Heart left ventricle (tissue), 16 donors: ENCODE results near the gene NPY4R2. TPM values are rescaled to one million over a fixed set of nuclear protein-coding genes. Genes with fewer than 3 reads are reported as not detected.
"Not testable (repeated sequence)": the region's sequence is repeated elsewhere in the genome, so short reads cannot be mapped to it uniquely, and the experiment has no call there.

Source experiments
- ATAC-seq, 4 donors: fragments of 200-7000 bp; cut with Tn5 transposase; one replicate each; pipeline ENCODE4 v1.9.1; 2020 to 2022; ENCODE audit warnings: moderate library complexity in 4 of 4, mild to moderate bottlenecking in 3 of 4, moderate number of reproducible peaks in 1 of 4
- DNase-seq, 5 donors: peaks; one replicate each; pipeline ENCODE4 v3.0.0-alpha.2; 2020
- H3K27ac ChIP-seq, 12 donors: fragments of 200-600 bp; sonication (generic) in 4 of 12; one replicate each; pipeline versions ENCODE4 v1.5.0 to v1.8.0; 2016 to 2022; ENCODE audit warnings: mild to moderate bottlenecking in 2 of 12
- H3K27me3 ChIP-seq, 9 donors: fragments of 200-600 bp; sonication (generic) in 2 of 9; one replicate each; pipeline versions ENCODE4 v1.5.1 to v1.8.0; 2016 to 2022; ENCODE audit warnings: mild to moderate bottlenecking in 3 of 9
- H3K36me3 ChIP-seq, 9 donors: fragments of 200-600 bp; sonication (generic) in 2 of 9; one replicate each; pipeline versions ENCODE4 v1.5.0 to v1.8.0; 2018 to 2022; ENCODE audit warnings: mild to moderate bottlenecking in 2 of 9
- H3K4me1 ChIP-seq, 12 donors: fragments of 200-600 bp; sonication (generic) in 4 of 12; one replicate each; pipeline versions ENCODE4 v1.5.0 to v1.8.0; 2016 to 2022; ENCODE audit warnings: mild to moderate bottlenecking in 3 of 12
- H3K4me3 ChIP-seq, 12 donors: fragments of 200-600 bp; sonication (generic) in 4 of 12; one replicate each; pipeline versions ENCODE4 v1.5.0 to v1.8.0; 2017 to 2022; ENCODE audit warnings: mild to moderate bottlenecking in 9 of 12, moderate library complexity in 4 of 12
- H3K9me3 ChIP-seq, 12 donors: fragments of 200-600 bp; sonication (generic) in 4 of 12; one replicate each; pipeline versions ENCODE4 v1.5.0 to v1.8.0; 2016 to 2022; ENCODE audit warnings: mild to moderate bottlenecking in 1 of 12
- WGBS, 4 donors: extraction: QIAGEN DNeasy Blood & Tissue Kit in 2 of 4; methylation state at CpG; one replicate each; pipeline versions ENCODE4 v1.1.5 to v1.1.7; 2013 to 2018; 5-methylcytosine and 5-hydroxymethylcytosine counted together
- intact Hi-C, 10 donors: fragments of 100-400 bp; cut with DNase I; formaldehyde crosslinking; loops; one replicate each; pipeline versions ENCODE4 v1.11.1 to v1.14.2; 2022
- long read RNA-seq, 3 donors: library from polyadenylated mRNA; unstranded; transcript quantifications; one replicate each; pipeline ENCODE4 v2.0.0, GENCODE V29; 2020 to 2021
- polyA plus RNA-seq, 2 donors: library from polyadenylated mRNA; stranded (reverse); fragments of 200-250 nt; gene quantifications; one replicate each; pipeline ENCODE4 v1.2.3, GENCODE V29; 2013
- total RNA-seq, 9 donors: library from RNA; depleted of rRNA in 2 of 9; stranded (reverse); fragments of >200 nt in 2 of 9; fragmentation: NEBNext Ultra II Directional in 3 of 9; extraction: Animal tissue kit (Norgen Biotek cat#: 25700) in 3 of 9; gene quantifications; one replicate each; pipeline versions ENCODE4 v1.1.0 to v1.2.4, GENCODE V29; 2016 to 2023
- donor health status: ischemic (EF 13 %, LVEDD 7.1; RV severe dilation, severe dysfunction).
- donor health status: healthy with polysubstance abuse.
- donor health status: DM: no; HTN: yes; CAD: no.
- donor health status: DM: no; HTN: no; CAD: no.
- donor health status: ischemic (EF 25% LVEDD 6.9; RV normal size, moderate dysfunction).
- donor health status: ischemic (EF 25% LVEDD 5.7; RV mildly dilated, moderate dysfunction).
- donor health status: healthy.
- donor health status: DM: yes; HTN: yes; CAD: no.
- donor health status: ischemic (EF 35%, LVEDD 5.7; RV mildly dilated, moderate dysfunction).
- donor health status: nonischemic (EF 11% LVEDD 7.7; RV severe dilation, severe dysfunction).
- donor health status: DM: yes; HTN: yes; CAD: no.
- donor health status: PGD.
- donor health status: ischemic (EF 29% LVEDD 5.4; RV normal size, mild dysfunction).
- donor health status: nonischemic (EF 23%, LVEDD 6.1; RV moderate dilation, normal function).

NPY4R2 gene
- total RNA-seq (not detected), polyA plus RNA-seq (not detected)
- long read RNA-seq, donor 1, result 0 reads
- long read RNA-seq, donor 2, result 0 reads
- long read RNA-seq, donor 3, result 0 reads

GRCh38 chr10:47918475-47918874, at the start of gene NPY4R2:
Gene NPY4R2, plus strand, starts transcription at chr10:47918662. Its CDS starts 3,326 bp downstream, at chr10:47921988.
- H3K9me3 ChIP-seq, H3K27me3 ChIP-seq, H3K4me1 ChIP-seq, H3K4me3 ChIP-seq, intact Hi-C loops, ATAC-seq, DNase-seq, H3K27ac ChIP-seq, H3K36me3 ChIP-seq: not testable (repeated sequence)
- WGBS, 4 donors, result 23% methylated on average over 4 of the region's 35 CpGs; no CpG with 5 or more reads in 3 of the 4 donors

- H3K9me3 ChIP-seq, H3K27me3 ChIP-seq, intact Hi-C loops, H3K4me1 ChIP-seq, H3K4me3 ChIP-seq, ATAC-seq, H3K27ac ChIP-seq, DNase-seq, H3K36me3 ChIP-seq: not testable (repeated sequence)
- no CpG with 5 or more reads among the region's 8 CpGs for WGBS, 4 donors
Observed at GRCh38 chr10:47870887-47871286, 47.6 kb upstream of the NPY4R2 start.

- ATAC-seq, H3K4me3 ChIP-seq, intact Hi-C loops, H3K36me3 ChIP-seq, H3K4me1 ChIP-seq, H3K9me3 ChIP-seq, DNase-seq, H3K27me3 ChIP-seq, H3K27ac ChIP-seq: not testable (repeated sequence)
- WGBS, 4 donors, result 86 to 96% (median 92%) methylated on average over 3 to 4 of the region's 8 CpGs
Observed at GRCh38 chr10:47871485-47872180, 46.8 kb upstream of the NPY4R2 start.

GRCh38 chr10:47872236-47872635, 46.2 kb upstream of the NPY4R2 start:
- WGBS, 4 donors, result no CpG with 5 or more reads among the region's 5 CpGs
- ATAC-seq, H3K27me3 ChIP-seq, H3K36me3 ChIP-seq, intact Hi-C loops, H3K4me1 ChIP-seq, H3K27ac ChIP-seq, H3K9me3 ChIP-seq, H3K4me3 ChIP-seq, DNase-seq: not testable (repeated sequence)

GRCh38 chr10:47884239-47884638, 34.2 kb upstream of the NPY4R2 start:
- DNase-seq, H3K4me1 ChIP-seq, H3K36me3 ChIP-seq, H3K27me3 ChIP-seq, H3K27ac ChIP-seq, H3K9me3 ChIP-seq, ATAC-seq, intact Hi-C loops, H3K4me3 ChIP-seq: not testable (repeated sequence)
- no CpG with 5 or more reads among the region's 3 CpGs for WGBS, 4 donors

- no CpG with 5 or more reads among the region's 3 CpGs for WGBS, 4 donors
- not testable (repeated sequence) for H3K4me1 ChIP-seq, ATAC-seq
Observed at GRCh38 chr10:47884934-47885333, 33.5 kb upstream of the NPY4R2 start.

GRCh38 chr10:47886356-47886755, 32.1 kb upstream of the NPY4R2 start:
- ATAC-seq, H3K36me3 ChIP-seq, intact Hi-C loops, DNase-seq, H3K4me1 ChIP-seq, H3K27ac ChIP-seq, H3K4me3 ChIP-seq, H3K9me3 ChIP-seq, H3K27me3 ChIP-seq: not testable (repeated sequence)
- no CpG with 5 or more reads among the region's 2 CpGs for WGBS, 4 donors

More at GRCh38 chr10:47884934-47885333, 33.5 kb upstream of the NPY4R2 start:
- intact Hi-C loops, H3K36me3 ChIP-seq, DNase-seq, H3K27me3 ChIP-seq, H3K27ac ChIP-seq, H3K4me3 ChIP-seq, H3K9me3 ChIP-seq: not testable (repeated sequence)

GRCh38 chr10:47886827-47887226, 31.6 kb upstream of the NPY4R2 start:
- H3K4me1 ChIP-seq, H3K36me3 ChIP-seq, H3K27me3 ChIP-seq, intact Hi-C loops, H3K27ac ChIP-seq, H3K9me3 ChIP-seq, ATAC-seq, DNase-seq, H3K4me3 ChIP-seq: not testable (repeated sequence)
- WGBS, 4 donors, result no CpG with 5 or more reads among the region's 4 CpGs

GRCh38 chr10:47890737-47891136, 27.7 kb upstream of the NPY4R2 start:
- ATAC-seq, H3K27ac ChIP-seq, H3K4me1 ChIP-seq, H3K9me3 ChIP-seq, H3K36me3 ChIP-seq, H3K27me3 ChIP-seq, DNase-seq, intact Hi-C loops, H3K4me3 ChIP-seq: not testable (repeated sequence)

- H3K4me1 ChIP-seq, H3K36me3 ChIP-seq, intact Hi-C loops, ATAC-seq, H3K27ac ChIP-seq, H3K4me3 ChIP-seq, H3K9me3 ChIP-seq, H3K27me3 ChIP-seq: not testable (repeated sequence)
- DNase-seq, result peak in 1 of 5 donors; percentile 6
- 70 to 81% methylated on average over 2 of the region's 2 CpGs; no CpG with 5 or more reads in 2 of the 4 donors for WGBS, 4 donors
Observed at GRCh38 chr10:47892494-47893261, 25.8 kb upstream of the NPY4R2 start.

GRCh38 chr10:47894571-47894970, 23.9 kb upstream of the NPY4R2 start:
- H3K27me3 ChIP-seq, intact Hi-C loops, H3K4me3 ChIP-seq, H3K27ac ChIP-seq, H3K36me3 ChIP-seq, DNase-seq, H3K4me1 ChIP-seq, H3K9me3 ChIP-seq: not testable (repeated sequence)
- WGBS, 4 donors, result 79 to 89% (median 86%) methylated on average over 2 of the region's 2 CpGs
- ATAC-seq, result peak in 2 of 4 donors; percentile 22 to 56
